Neural progenitor cell (in vitro differentiated cells): Measurements from ENCODE around the gene RNF25. TPM values are rescaled to one million over a fixed set of nuclear protein-coding genes. Genes with fewer than 3 reads are reported as not detected.

ENCODE experiments used
- DNase-seq: peaks from one replicate; pipeline ENCODE4 v3.0.0-alpha.2; 2016; ENCODE audit warnings: low spot score
- H2AFZ ChIP-seq: fragments of 200-600 bp; sonication (generic); replicated peaks from 2 replicates; pipeline ENCODE4 v1.6.1; 2016; ENCODE audit warnings: antibody characterized with exemption
- H3F3A ChIP-seq: fragments of 200-600 bp; sonication (generic); 2 replicates; pipeline ENCODE4 v1.6.1; 2016; ENCODE audit warnings: antibody characterized with exemption, low read depth
- H3K27ac ChIP-seq: fragments of 200-600 bp; sonication (generic); 2 replicates; pipeline ENCODE4 v1.5.1; 2016; ENCODE audit warnings: mild to moderate bottlenecking
- H3K27me3 ChIP-seq: fragments of 200-600 bp; sonication (generic); 2 replicates; pipeline ENCODE4 v1.6.1; 2016; ENCODE audit warnings: mild to moderate bottlenecking, moderate library complexity
- H3K36me3 ChIP-seq: fragments of 200-600 bp; sonication (generic); 2 replicates; pipeline ENCODE4 v1.5.1; 2016
- H3K4me1 ChIP-seq: fragments of 200-600 bp; sonication (generic); 2 replicates; pipeline ENCODE4 v1.6.1; 2016; ENCODE audit warnings: mixed run types
- H3K4me2 ChIP-seq: fragments of 200-600 bp; sonication (generic); 2 replicates; pipeline ENCODE4 v1.6.1; 2016
- H3K4me3 ChIP-seq: fragments of 200-600 bp; sonication (generic); 2 replicates; pipeline ENCODE4 v1.5.1; 2016
- H3K79me2 ChIP-seq: fragments of 200-600 bp; sonication (generic); 2 replicates; pipeline ENCODE4 v1.6.1; 2016; ENCODE audit warnings: low read depth
- H3K9ac ChIP-seq: fragments of 200-600 bp; sonication (generic); 2 replicates; pipeline ENCODE4 v1.6.1; 2016
- H3K9me3 ChIP-seq: fragments of 200-600 bp; sonication (generic); 2 replicates; pipeline ENCODE4 v1.5.1; 2016; ENCODE audit warnings: low read depth
- H4K20me1 ChIP-seq: fragments of 200-600 bp; sonication (generic); 2 replicates; pipeline ENCODE4 v1.6.1; 2016; ENCODE audit warnings: low read depth
- H3K27ac Mint-ChIP-seq: 3 replicates; pipeline ENCODE4 v1.8.0; 2021; ENCODE audit warnings: mixed read lengths
- H3K27me3 Mint-ChIP-seq: 2 replicates; pipeline ENCODE4 v1.8.0; 2022; ENCODE audit warnings: low read depth, mild to moderate bottlenecking, inconsistent platforms, moderate library complexity, mixed read lengths; ENCODE audit not compliant: insufficient read depth
- H3K36me3 Mint-ChIP-seq: 3 replicates; pipeline ENCODE4 v1.8.0; 2021; ENCODE audit warnings: mixed read lengths
- H3K4me1 Mint-ChIP-seq: 3 replicates; pipeline ENCODE4 v1.8.0; 2021; ENCODE audit warnings: mixed read lengths
- H3K4me3 Mint-ChIP-seq: 3 replicates; pipeline ENCODE4 v1.8.0; 2021; ENCODE audit warnings: mild to moderate bottlenecking, moderate library complexity, mixed read lengths
- H3K9me3 Mint-ChIP-seq: 3 replicates; pipeline ENCODE4 v1.8.0; 2020; ENCODE audit warnings: mixed read lengths
- EZH2 ChIP-seq: fragments of 200-600 bp; sonication (generic); IDR thresholded peaks from 2 replicates; pipeline ENCODE4 v1.6.1; 2017; ENCODE audit warnings: antibody characterized with exemption, mild to moderate bottlenecking, moderate library complexity
- EZH2phosphoT487 ChIP-seq: fragments of 200-600 bp; sonication (generic); IDR thresholded peaks from 2 replicates; pipeline ENCODE4 v1.6.1; 2017; ENCODE audit warnings: antibody characterized with exemption
- total RNA-seq: library from RNA; depleted of rRNA; stranded (reverse); fragments of >200 nt; gene quantifications from 2 replicates; pipeline ENCODE4 v1.2.3, GENCODE V29; 2015; ENCODE audit warnings: low replicate concordance
- TF ChIP-seq, protein P1 (sequence below): fragments of 200-600 bp; sonication (generic); IDR thresholded peaks from 2 replicates; pipeline ENCODE4 v1.5.1; 2017; ENCODE audit warnings: antibody characterized with exemption, mild to moderate bottlenecking

RNF25 gene
- total RNA-seq, 1 donor from 2014 or later, result 9.6 TPM

DNA sequence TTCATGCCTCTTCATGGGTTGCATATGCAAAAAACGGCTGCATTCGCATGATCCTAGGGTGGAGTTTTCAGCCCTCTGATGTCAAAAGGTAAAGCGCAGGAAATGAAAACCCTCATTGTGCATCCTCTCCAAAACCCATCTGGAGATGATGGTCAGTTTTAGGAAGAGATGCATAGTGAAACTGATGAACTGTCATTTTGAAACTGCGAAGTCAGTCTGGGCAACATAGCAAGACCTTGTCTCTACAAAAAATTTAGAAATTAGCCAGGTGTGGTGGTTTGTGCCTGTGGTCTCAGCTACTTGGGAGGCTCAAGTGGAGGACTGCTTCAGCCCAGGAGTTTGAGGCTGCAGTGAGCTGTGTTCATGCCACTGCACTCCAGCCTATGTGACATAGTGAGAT lies 36.3 kb upstream of the RNF25 start:
- no peaks in the 10 kb centered on the region for H3F3A ChIP-seq
- DNase-seq, result no peak
- H3K9me3 ChIP-seq, result no peaks in the 10 kb centered on the region
- H3K79me2 ChIP-seq, result peaks cover 24% of the 10 kb centered on the region
- Mint-ChIP-seq H3K4me3 (no peak overlapping the region), H3K9me3 (no peaks in the 10 kb centered on the region), H3K36me3 (no peaks in the 10 kb centered on the region), H3K4me1 (peaks cover 7% of the 10 kb centered on the region), H3K27me3 (no peaks in the 10 kb centered on the region), H3K27ac (no peak overlapping the region)
- H3K4me1 ChIP-seq, result no peaks in the 10 kb centered on the region
- H4K20me1 ChIP-seq, result peaks cover under 1% of the 10 kb centered on the region
- H3K9ac ChIP-seq, result no peak overlapping the region
- no peak overlapping the region for H3K27ac ChIP-seq
- no peak overlapping the region for H3K4me3 ChIP-seq
- H3K4me2 ChIP-seq, result no peak overlapping the region
- H3K27me3 ChIP-seq, result no peaks in the 10 kb centered on the region
- no peak overlapping the region for H2AFZ ChIP-seq
- TF ChIP-seq EZH2, result no peak
- TF ChIP-seq, protein P1, sequence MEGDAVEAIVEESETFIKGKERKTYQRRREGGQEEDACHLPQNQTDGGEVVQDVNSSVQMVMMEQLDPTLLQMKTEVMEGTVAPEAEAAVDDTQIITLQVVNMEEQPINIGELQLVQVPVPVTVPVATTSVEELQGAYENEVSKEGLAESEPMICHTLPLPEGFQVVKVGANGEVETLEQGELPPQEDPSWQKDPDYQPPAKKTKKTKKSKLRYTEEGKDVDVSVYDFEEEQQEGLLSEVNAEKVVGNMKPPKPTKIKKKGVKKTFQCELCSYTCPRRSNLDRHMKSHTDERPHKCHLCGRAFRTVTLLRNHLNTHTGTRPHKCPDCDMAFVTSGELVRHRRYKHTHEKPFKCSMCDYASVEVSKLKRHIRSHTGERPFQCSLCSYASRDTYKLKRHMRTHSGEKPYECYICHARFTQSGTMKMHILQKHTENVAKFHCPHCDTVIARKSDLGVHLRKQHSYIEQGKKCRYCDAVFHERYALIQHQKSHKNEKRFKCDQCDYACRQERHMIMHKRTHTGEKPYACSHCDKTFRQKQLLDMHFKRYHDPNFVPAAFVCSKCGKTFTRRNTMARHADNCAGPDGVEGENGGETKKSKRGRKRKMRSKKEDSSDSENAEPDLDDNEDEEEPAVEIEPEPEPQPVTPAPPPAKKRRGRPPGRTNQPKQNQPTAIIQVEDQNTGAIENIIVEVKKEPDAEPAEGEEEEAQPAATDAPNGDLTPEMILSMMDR, result no peak
- no peak for TF ChIP-seq EZH2phosphoT487
- H3K36me3 ChIP-seq, result no peaks in the 10 kb centered on the region

DNA sequence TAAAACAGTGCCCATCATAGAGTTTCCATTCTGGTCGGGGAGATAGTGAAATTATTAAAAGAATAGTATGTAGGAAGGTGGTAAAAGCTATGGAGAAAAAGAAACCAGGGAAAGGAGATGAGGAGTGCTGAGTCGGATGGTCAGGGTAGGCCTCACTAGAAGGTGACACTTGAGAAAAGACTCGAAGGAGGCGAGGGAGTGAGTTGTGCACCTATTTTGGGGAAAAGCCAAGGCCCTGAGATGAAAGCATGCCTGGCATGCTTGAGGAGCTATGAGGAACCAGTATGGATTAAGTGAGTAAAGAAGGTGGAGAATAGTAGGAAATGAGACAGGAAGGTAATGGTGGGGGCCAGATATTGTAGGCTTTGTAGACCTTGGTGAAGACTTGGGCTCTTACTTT lies 31.5 kb upstream of the RNF25 start:
- no peak overlapping the region for H3K4me2 ChIP-seq
- H3K27ac Mint-ChIP-seq, result no peak overlapping the region
- H3K27me3 Mint-ChIP-seq, result peaks cover 3% of the 10 kb centered on the region
- H3K4me3 Mint-ChIP-seq, result no peak overlapping the region
- H3K4me3 ChIP-seq, result no peak overlapping the region
- no peaks in the 10 kb centered on the region for H3K4me1 Mint-ChIP-seq
- no peaks in the 10 kb centered on the region for H3K27me3 ChIP-seq
- TF ChIP-seq EZH2phosphoT487 (no peak), EZH2 (no peak)
- TF ChIP-seq, protein P1, result no peak
- H3K36me3 Mint-ChIP-seq, result peaks cover 17% of the 10 kb centered on the region
- no peaks in the 10 kb centered on the region for H3K79me2 ChIP-seq
- peaks cover 4% of the 10 kb centered on the region for H3F3A ChIP-seq
- no peaks in the 10 kb centered on the region for H3K4me1 ChIP-seq
- H3K9me3 ChIP-seq, result no peaks in the 10 kb centered on the region
- no peaks in the 10 kb centered on the region for H3K9me3 Mint-ChIP-seq
- no peaks in the 10 kb centered on the region for H4K20me1 ChIP-seq
- H2AFZ ChIP-seq, result no peak overlapping the region
- no peak overlapping the region for H3K27ac ChIP-seq
- DNase-seq, result no peak
- H3K36me3 ChIP-seq, result no peaks in the 10 kb centered on the region
- no peak overlapping the region for H3K9ac ChIP-seq

DNA sequence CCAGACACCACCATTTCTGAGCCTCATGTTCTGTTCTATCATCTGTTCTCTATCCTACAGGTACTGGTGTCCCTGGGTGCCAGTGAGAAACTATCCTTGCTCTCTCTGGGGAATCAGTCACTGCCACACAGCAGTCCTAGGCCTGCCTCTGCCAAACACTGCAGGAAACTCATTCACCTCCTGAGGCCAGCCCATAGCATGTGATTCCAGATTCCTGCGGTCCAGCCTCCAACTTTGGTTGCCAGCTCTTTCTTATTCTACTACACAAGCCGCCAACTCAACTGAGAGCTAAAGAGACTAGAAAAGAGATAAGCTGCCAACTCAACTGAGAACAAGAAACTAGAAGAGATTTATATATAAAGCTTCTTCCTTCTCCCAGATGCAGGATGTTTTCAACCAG lies 30.0 kb upstream of the RNF25 start:
- no peak overlapping the region for H3K4me3 ChIP-seq
- no peak overlapping the region for H3K27ac ChIP-seq
- H3K4me3 Mint-ChIP-seq, result no peak overlapping the region
- H3K27me3 ChIP-seq, result no peaks in the 10 kb centered on the region
- H3K9me3 Mint-ChIP-seq, result no peaks in the 10 kb centered on the region
- no peaks in the 10 kb centered on the region for H3K79me2 ChIP-seq
- no peak for TF ChIP-seq EZH2
- no peak for TF ChIP-seq EZH2phosphoT487
- TF ChIP-seq, protein P1, result no peak
- H3K4me1 ChIP-seq, result no peaks in the 10 kb centered on the region
- H3K36me3 Mint-ChIP-seq, result peaks cover 19% of the 10 kb centered on the region
- H3F3A ChIP-seq, result peaks cover 4% of the 10 kb centered on the region
- H3K9ac ChIP-seq, result no peak overlapping the region
- H4K20me1 ChIP-seq, result no peaks in the 10 kb centered on the region
- H3K27ac Mint-ChIP-seq, result no peak overlapping the region
- no peaks in the 10 kb centered on the region for H3K4me1 Mint-ChIP-seq
- H3K27me3 Mint-ChIP-seq, result peaks cover 3% of the 10 kb centered on the region
- no peak overlapping the region for H2AFZ ChIP-seq
- H3K36me3 ChIP-seq, result no peaks in the 10 kb centered on the region
- DNase-seq, result no peak
- no peak overlapping the region for H3K4me2 ChIP-seq
- H3K9me3 ChIP-seq, result no peaks in the 10 kb centered on the region
